Kidney epithelial cell (primary cell): Measurements from ENCODE around the gene ZFR2. TPM values are rescaled to one million over a fixed set of nuclear protein-coding genes. Genes with fewer than 3 reads are reported as not detected.

ENCODE experiments used
- DNase-seq: peaks from one replicate; pipeline ENCODE4 v3.0.0-alpha.2; 2010; ENCODE audit warnings: low read depth
- H3K27me3 ChIP-seq: 2 replicates; pipeline ENCODE4 v1.6.0; 2011; ENCODE audit warnings: low read length; ENCODE audit not compliant: control insufficient read depth, insufficient read depth
- H3K36me3 ChIP-seq: 2 replicates; pipeline ENCODE4 v1.5.1; 2011; ENCODE audit warnings: low read length; ENCODE audit not compliant: control insufficient read depth, insufficient read depth
- H3K4me3 ChIP-seq: 2 replicates; pipeline ENCODE4 v1.5.1; 2011; ENCODE audit warnings: low read depth, mild to moderate bottlenecking, control low read depth, low read length
- CTCF ChIP-seq: IDR thresholded peaks from 2 replicates; pipeline ENCODE4 v1.5.1; 2011; ENCODE audit warnings: mild to moderate bottlenecking, moderate library complexity, low read length, control low read depth, inconsistent platforms; ENCODE audit not compliant: insufficient read depth, poor library complexity, severe bottlenecking
- total RNA-seq: library from RNA; depleted of rRNA; stranded (reverse); fragments of >200 nt; gene quantifications from 2 replicates; pipeline ENCODE4 v1.2.3, GENCODE V29; 2015

Gene ZFR2
- total RNA-seq, 1 donor from 2014 or later = 0.17 TPM

- Histone ChIP-seq H3K27me3 (peaks cover 31% of the 10 kb centered on the region), H3K4me3 (no peak overlapping the region)
- no peak for DNase-seq
These were observed 84.0 kb downstream of the ZFR2 start for GRCh38 chr19:3784607-3785450.

GRCh38 chr19:3783660-3784584 is 84.9 kb downstream of the ZFR2 start:
- H3K4me3 ChIP-seq = no peak overlapping the region
- TF ChIP-seq CTCF = no peak

More at GRCh38 chr19:3784607-3785450, 84.0 kb downstream of the ZFR2 start:
- no peak for TF ChIP-seq CTCF
- no peaks in the 10 kb centered on the region for H3K36me3 ChIP-seq

GRCh38 chr19:3782903-3783302 is 85.9 kb downstream of the ZFR2 start:
- no peak overlapping the region for H3K4me3 ChIP-seq
- TF ChIP-seq CTCF = no peak
- no peaks in the 10 kb centered on the region for H3K36me3 ChIP-seq
- H3K27me3 ChIP-seq = peaks cover 31% of the 10 kb centered on the region
- no peak for DNase-seq

More at GRCh38 chr19:3783660-3784584, 84.9 kb downstream of the ZFR2 start:
- DNase-seq = no peak
- Histone ChIP-seq H3K27me3 (peaks cover 31% of the 10 kb centered on the region), H3K36me3 (no peaks in the 10 kb centered on the region)

GRCh38 chr19:3782330-3782729 is 86.5 kb downstream of the ZFR2 start:
- DNase-seq = no peak
- no peak overlapping the region for H3K4me3 ChIP-seq
- no peak for TF ChIP-seq CTCF

GRCh38 chr19:3781603-3782002 is 87.2 kb downstream of the ZFR2 start:
- no peak overlapping the region for H3K4me3 ChIP-seq

More at GRCh38 chr19:3782330-3782729, 86.5 kb downstream of the ZFR2 start:
- Histone ChIP-seq H3K36me3 (no peaks in the 10 kb centered on the region), H3K27me3 (peaks cover 31% of the 10 kb centered on the region)

More at GRCh38 chr19:3781603-3782002, 87.2 kb downstream of the ZFR2 start:
- DNase-seq = no peak
- H3K27me3 ChIP-seq = peaks cover 28% of the 10 kb centered on the region
- TF ChIP-seq CTCF = no peak
- H3K36me3 ChIP-seq = no peaks in the 10 kb centered on the region
